ENCODE measurements around the gene ZNF691.
"Not testable (repeated sequence)": the region's sequence is repeated elsewhere in the genome, so short reads cannot be mapped to it uniquely, and the experiment has no call there.

ZNF691 gene

GRCh38 chr1:42846257-42847110 is at the start of gene ZNF691:
TSS of gene ZNF691 (plus strand) at chr1:42846613. CDS start at chr1:42849659, 3,046 bp downstream.
- peak; percentile 45 to 97 (median 90) for DNase-seq

GRCh38 chr1:42797414-42797813 is 49.0 kb upstream of the ZNF691 start:
- no peak for DNase-seq

GRCh38 chr1:42797979-42798378 is 48.4 kb upstream of the ZNF691 start:
- peak in 2 of 56 donors; percentile 16 to 21 for DNase-seq

- DNase-seq, result no peak
Measured at GRCh38 chr1:42801832-42802473, 44.5 kb upstream of the ZNF691 start.

GRCh38 chr1:42806171-42806570 is 40.2 kb upstream of the ZNF691 start:
- DNase-seq, result no peak

- DNase-seq, result no peak
Measured at GRCh38 chr1:42806593-42806992, 39.8 kb upstream of the ZNF691 start.

- DNase-seq, result no peak
Measured at GRCh38 chr1:42807056-42807668, 39.3 kb upstream of the ZNF691 start.

- DNase-seq, result not testable (repeated sequence)
Measured at GRCh38 chr1:42814815-42815214, 31.6 kb upstream of the ZNF691 start.

- peak in 3 of 56 donors; percentile 22 to 57 (median 25) for DNase-seq
Measured at GRCh38 chr1:42815941-42816584, 30.4 kb upstream of the ZNF691 start.

- peak in 55 of 56 donors; percentile 52 to 99 (median 88) for DNase-seq
Measured at GRCh38 chr1:42816585-42817439, 29.6 kb upstream of the ZNF691 start, which contains the start of the genes ERMAP and SVBP. TSS of gene ERMAP (plus strand) at chr1:42817122. CDS start at chr1:42830449, 13,327 bp downstream. TSS of gene SVBP (minus strand) at chr1:42817397. CDS start at chr1:42816544, 853 bp downstream.

GRCh38 chr1:42817440-42817767 is 29.0 kb upstream of the ZNF691 start:
- DNase-seq, result peak in 1 of 56 donors; percentile 65

GRCh38 chr1:42817976-42818375 is 28.4 kb upstream of the ZNF691 start:
- DNase-seq, result no peak

- DNase-seq, result no peak
Measured at GRCh38 chr1:42820813-42821212, 25.6 kb upstream of the ZNF691 start.

GRCh38 chr1:42821690-42822089 is 24.7 kb upstream of the ZNF691 start:
- no peak for DNase-seq

- DNase-seq, result no peak
Measured at GRCh38 chr1:42822800-42823392, 23.5 kb upstream of the ZNF691 start.

GRCh38 chr1:42824481-42825035 is 21.9 kb upstream of the ZNF691 start:
- DNase-seq, result no peak

GRCh38 chr1:42825036-42825851 is 21.2 kb upstream of the ZNF691 start:
- DNase-seq, result no peak

GRCh38 chr1:42830631-42831030 is 15.8 kb upstream of the ZNF691 start:
- DNase-seq, result no peak

- no peak for DNase-seq
Measured at GRCh38 chr1:42831273-42831672, 15.1 kb upstream of the ZNF691 start.
